Mucosa of gallbladder (tissue), 1 donor: ENCODE data around the gene RAB37. TPM values are rescaled to one million over a fixed set of nuclear protein-coding genes. Genes with fewer than 3 reads are reported as not detected.
A peak's percentile ranks its signal among the peaks of the same experiment; 100 is the strongest.

Experiments
- DNase-seq: peaks from one replicate; pipeline ENCODE4 v3.0.0-alpha.2; 2020; ENCODE audit warnings: low spot score
- total RNA-seq: library from RNA; stranded (reverse); gene quantifications from one replicate; pipeline ENCODE4 v1.2.1, GENCODE V29; 2021
- donor health status: DM: no; HTN: no; CAD: no.

RAB37 gene
- total RNA-seq, 1 donor from 2014 or later: 5.1 TPM

DNA sequence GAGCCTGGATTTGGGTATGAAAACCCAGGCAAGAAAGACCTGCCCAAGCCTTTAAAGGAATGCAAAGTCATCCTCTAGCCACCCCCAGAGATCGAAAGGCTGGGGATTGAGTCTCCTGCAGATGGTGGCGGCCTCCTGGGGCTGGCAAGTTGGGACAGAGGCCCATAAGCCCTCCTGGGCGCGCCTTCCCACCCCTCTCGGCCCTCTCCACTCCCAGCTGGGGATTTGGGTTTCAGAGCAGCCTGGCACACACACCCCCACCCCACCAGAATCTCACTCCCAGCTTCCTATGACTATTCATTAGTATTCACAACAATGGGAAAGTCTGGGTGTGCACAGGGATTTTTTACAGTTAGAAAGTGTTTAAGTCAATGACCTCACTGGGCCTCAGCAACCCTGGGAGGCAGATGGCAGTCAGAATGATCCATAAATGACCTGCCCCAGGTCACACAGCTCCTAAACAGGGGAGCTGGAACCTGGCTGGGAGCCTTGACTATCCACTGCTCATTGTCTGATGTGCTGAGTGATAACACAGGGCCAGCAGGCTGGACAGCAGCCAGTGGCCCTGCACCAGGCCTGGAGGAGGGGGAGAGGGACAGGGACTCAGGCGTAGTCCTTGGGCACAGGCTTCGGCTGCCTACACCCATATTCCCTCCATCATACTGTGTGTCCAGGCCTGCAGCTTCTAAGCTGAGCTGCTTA lies 23.5 kb downstream of the RAB37 start:
- DNase-seq: peak; percentile 74

DNA sequence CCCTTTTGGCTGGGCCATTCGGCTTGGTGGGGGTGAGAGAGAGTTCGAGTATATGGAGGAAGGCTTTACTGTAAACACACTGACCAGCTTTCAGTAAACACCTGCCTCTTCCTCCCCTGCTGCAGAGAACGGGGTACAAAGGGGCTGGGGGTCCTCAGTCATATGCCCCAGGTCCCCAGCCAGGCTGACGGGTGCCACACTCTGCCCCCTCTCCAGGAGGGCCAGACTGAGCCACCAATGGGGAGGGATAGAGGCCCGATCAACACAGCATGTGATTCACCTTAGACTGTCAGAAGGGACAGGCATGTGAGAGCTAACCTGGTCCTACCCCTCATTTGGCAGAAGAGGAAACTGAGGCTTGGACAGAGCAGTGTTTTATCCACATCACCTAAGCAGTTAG lies 24.4 kb downstream of the RAB37 start:
- DNase-seq: no peak

DNA sequence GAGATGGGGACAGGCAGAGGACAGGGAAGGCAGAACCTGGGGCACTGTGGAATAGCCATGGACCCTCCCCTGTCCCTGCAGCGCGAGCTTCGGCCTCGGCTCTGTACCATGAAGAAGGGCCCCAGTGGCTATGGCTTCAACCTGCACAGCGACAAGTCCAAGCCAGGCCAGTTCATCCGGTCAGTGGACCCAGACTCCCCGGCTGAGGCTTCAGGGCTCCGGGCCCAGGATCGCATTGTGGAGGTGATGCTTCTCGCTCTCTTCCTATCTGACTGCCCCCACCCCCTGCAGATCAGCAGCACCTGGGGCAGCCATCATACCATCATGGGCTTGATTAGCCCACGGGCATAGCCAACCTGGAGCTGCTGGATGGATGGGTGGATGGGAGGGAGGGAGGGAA lies 24.9 kb downstream of the RAB37 start:
- no peak for DNase-seq

DNA sequence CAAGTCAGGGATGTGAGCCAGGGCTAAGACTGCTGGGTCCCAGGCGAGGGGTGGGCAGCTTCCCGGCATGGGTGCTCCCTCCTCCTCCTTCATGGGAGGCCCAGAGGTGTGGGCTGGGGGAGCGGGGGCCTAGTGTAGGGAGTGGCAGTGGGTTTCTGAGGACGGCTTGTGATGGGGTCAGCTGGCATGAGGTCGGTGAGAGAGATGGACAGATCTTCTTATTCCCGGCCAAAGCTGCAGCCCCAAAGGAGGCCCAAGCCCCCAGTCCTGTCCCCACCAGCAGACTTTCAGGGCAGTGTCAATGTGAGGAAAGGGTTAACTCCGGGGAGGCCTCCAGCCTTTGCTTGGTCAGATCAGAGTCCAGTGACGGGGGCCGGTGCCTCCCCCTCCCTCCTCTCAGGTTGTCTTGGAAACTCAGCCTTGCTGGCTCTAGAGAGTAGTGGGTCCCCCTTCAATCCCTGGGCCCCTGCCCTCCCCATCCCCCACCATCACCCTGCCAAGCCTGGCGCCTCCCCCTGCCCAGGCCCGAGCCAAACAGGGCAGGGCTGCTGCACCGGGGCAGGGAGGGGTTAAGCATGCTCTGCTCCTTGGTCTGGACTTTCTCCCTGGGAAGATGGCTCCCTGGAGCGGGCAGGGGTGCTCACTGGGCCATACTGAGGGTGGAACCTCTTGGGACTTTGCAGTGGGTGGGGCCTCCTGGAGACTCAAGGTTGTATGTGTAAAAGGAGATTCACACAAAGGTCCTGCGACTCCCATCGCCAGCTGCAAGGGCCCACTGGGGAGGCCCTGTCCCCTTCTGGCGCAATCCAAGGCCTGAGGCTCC lies 26.7 kb downstream of the RAB37 start:
- peak; percentile 73 for DNase-seq

DNA sequence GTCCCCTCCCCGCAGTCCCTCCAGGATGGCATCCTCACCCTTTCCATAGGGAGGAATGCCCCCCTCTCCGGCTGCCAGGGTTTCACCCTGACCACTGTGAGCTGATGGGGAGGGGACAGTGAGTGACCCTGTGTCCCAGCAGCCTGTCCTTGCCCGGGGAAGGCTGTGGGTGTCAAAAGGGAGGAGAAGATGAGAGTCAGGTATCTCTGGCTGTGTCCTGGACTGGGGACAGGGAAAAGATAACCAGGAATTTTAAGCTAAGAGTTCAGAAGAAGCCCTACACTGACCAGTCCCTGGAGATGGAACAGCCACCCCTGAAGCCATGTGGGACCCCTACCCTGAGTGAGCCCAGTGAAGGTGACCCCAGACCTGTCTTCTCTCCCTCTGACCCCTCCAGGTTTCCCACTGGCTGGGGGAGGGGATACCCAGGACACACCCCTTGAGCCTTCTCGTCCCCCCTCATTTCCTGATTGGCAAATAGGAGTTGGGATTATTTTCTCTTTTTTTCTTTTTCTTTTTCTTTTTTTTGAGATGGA lies 27.8 kb downstream of the RAB37 start:
- DNase-seq: no peak

DNA sequence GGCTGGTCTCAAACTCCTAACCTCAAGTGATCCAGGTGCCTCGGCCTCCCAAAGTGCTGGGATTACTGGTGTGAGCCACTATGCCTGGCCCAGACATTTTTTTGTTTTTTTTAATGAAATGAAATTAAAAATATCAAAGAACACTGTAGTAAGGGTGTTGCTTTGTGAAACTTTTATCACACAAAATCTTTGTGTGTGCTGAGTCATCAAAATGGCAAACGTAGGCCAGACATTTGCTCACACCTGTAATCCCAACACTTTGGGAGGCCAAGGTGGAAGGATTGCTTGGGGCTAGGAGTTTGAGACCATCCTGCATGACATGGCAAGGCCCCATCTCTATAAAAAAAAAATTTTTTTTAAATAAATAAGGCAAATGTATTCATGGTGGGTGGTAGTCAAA lies 29.4 kb downstream of the RAB37 start:
- DNase-seq: no peak

DNA sequence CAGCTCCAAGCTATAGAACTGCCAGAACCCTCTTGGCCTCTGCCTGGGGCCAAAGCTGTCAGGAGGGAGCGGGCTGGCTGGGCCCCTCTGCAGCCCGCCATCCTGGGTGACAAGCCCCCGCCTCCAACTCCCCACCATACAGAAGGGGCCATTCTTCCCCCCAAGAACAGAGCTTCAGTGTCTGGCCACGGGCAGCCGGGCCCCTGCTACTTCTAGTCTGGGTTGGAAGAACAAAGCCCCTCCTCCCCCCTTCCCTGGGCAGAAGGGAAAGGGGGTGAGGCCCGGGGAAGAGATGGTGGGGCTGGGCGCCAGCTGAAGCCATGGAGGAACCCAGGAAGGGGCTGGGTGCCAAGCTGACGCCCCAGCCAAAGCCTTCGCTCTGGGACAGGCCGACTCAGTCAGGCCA lies 30.1 kb downstream of the RAB37 start:
- DNase-seq: no peak

DNA sequence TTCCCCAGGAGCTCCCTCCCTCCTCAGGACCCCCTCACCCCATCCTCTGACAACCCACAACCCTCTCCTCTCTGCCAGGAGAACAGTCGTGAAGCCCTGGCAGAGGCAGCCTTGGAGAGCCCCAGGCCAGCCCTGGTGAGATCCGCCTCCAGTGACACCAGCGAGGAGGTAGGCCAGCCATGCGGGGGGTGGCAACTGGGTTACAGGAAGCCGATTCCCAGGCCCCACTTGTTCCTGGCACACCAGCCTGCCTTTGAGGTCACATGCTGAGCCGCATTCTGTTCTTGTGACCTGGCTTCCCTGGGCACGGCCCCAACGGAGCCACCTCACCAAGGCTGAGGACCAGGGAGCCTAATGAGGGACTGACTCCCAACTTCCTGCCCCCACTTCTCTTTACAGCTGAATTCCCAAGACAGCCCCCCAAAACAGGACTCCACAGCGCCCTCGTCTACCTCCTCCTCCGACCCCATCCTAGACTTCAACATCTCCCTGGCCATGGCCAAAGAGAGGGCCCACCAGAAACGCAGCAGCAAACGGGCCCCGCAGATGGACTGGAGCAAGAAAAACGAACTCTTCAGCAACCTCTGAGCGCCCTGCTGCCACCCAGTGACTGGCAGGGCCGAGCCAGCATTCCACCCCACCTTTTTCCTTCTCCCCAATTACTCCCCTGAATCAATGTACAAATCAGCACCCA lies 31.2 kb downstream of the RAB37 start:
- DNase-seq: peak; percentile 90

DNA sequence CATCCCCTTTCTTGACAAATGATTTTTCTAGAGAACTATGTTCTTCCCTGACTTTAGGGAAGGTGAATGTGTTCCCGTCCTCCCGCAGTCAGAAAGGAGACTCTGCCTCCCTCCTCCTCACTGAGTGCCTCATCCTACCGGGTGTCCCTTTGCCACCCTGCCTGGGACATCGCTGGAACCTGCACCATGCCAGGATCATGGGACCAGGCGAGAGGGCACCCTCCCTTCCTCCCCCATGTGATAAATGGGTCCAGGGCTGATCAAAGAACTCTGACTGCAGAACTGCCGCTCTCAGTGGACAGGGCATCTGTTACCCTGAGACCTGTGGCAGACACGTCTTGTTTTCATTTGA lies 31.7 kb downstream of the RAB37 start:
- DNase-seq: no peak

DNA sequence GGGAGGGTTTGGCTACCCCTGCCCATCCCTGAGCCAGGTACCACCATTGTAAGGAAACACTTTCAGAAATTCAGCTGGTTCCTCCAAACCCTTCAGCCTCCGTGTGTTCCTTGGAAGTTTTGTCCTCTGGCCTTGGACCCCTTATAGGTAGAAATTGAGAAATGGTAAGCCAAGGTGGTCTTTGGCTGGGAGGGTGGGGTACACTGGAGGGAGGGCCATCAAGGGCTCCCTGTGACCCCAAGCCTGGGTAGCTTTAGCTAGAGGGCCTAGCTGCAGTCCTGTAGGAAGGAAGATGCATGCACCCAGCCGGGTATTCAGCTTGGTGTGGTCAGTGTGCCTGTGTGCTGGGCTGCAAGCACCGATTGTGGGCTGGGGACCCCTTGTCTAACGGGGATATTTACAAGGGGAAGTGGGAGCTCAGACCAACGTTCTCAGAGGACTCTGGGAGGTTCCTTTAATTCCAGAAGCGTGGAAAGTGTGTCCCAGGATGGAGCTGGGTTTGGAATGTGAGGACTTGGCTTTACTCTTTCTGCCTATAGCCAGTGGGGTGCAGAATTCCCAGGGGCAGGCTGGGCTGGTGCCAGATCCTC lies 32.3 kb downstream of the RAB37 start:
- no peak for DNase-seq

DNA sequence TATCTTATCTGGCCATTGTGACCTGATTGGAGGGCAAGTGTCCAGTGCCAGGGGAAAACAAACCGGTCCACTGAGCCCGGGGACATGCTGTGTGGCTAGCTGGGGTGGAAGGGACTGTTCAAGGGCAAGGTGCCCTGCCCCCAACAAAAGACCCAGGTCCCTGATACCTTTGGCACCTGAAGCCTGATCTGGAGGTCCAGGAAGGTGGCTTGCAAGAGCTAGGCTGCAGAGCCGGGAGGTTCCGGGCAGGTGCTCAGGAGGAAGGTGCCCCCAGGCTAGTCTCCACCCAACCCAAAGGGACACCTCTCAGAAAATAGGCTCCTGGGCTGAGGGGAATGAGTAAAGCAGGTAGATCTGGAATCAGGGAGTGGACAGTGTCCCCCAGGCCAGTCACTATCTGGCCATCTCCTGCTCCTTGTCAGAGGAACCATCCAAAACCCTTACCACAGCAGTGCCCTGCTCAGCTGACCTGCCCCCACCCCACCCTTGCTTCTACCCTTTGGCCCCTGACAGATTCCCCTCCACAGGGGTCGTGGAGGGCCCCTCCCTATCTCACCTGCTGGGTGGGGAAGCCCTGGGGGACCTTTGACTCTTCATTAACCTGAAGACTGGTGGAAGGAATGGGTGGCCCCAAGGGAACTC lies 32.9 kb downstream of the RAB37 start:
- DNase-seq: no peak

DNA sequence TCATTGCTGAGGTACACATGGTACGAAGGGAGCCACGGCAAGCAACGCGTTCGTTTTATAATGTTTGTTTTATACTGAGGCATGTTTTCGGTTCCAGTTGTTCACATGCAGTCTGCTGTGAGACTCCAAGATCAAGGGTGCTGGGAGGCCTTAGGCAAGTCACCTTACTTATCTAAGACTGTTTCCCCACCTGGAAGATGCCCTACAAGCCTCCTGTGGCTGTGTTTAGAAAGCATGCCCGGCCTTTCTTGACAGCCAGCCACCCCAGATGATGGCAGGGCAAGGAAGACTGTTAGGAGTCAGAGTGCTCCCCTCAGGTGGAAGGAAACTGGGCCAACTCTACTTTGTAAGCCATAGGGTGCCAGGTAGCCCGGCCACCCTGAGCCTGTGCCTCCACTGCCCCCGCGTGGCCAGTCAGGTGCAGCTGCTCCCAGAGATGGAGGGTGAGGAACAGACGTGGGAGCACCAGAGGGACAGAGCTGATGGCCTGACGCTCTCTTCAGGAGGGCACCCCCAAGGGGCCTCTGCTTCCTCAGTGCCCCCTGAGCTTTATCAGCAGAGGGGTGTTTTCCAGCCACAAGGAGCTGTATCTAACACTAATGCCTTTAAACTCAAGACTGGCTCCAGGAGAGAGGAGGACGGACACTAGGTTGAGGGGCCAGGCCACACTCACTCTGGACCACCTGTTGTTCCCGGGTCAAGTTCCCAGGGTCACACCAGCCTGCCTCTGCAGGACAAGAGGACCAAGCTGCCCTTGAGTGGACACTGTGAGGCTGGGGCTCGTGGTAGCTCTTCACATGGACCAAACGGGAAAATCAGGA lies 33.7 kb downstream of the RAB37 start:
- peak; percentile 80 for DNase-seq

DNA sequence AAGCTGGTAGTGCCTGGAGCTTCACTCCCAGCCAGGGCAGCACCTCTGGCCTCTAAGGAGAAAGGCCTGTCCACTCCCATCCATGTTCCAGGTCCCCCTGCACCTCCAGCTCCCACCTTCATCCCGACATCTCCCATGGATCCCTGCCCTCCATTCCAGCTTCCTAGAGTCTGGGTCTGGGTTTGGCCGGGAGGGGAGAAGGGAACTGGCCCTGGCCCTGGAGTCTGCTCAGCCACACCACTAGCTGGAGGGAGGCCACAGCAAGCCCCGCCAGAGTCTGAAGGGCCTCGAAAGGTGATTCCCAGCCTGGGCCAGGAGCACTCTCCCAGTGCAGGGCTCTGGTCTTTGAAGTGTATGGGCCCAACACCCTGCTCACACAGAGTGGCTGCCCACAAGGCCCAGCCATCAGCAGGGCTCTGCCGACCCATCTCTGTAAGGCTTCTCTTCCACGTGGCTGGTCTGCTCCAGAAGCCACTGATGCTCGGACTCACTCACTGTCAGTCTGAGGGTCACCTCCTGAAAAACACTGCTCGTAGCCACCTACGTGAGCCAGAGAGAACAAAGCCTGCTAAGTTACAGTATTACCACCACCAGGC lies 34.4 kb downstream of the RAB37 start:
- DNase-seq: no peak

DNA sequence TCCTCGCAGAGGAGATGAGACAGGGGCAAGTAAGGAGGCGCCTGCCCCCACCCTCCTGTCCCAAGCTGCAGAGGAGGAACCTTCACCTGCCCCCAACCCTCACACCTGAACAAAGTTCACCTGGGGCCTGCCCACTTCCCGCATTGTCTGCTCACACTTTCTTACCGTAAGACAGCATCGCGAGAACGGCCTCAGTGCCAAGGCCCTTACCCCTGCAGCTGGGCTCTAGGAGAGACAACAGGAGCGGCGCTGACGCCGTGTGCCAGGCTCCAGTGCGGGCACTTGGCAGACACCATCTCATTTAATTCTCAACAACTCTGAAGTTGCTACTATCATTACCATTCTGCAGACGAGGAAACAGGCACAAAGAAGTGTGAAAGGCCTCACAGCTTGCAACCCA lies 35.0 kb downstream of the RAB37 start:
- no peak for DNase-seq

DNA sequence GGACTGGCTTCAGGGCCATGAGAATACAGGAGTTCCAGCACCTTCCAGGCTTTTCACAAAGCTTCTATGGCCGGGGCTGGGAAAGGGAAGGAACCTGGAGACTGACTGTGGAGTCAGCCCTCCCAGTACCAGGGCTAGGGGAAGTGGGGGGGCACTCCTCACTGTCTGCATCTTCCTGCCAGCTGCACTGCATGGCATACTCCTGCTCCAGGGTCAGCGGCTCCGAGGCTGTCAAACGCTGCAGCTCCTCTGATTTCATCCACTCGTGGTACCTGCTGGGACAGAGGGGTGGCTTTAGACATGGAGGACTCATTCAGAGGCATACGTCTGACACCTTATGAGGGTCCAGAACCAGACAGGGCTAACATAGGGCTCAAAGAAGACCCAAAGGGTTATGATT lies 36.4 kb downstream of the RAB37 start:
- no peak for DNase-seq

DNA sequence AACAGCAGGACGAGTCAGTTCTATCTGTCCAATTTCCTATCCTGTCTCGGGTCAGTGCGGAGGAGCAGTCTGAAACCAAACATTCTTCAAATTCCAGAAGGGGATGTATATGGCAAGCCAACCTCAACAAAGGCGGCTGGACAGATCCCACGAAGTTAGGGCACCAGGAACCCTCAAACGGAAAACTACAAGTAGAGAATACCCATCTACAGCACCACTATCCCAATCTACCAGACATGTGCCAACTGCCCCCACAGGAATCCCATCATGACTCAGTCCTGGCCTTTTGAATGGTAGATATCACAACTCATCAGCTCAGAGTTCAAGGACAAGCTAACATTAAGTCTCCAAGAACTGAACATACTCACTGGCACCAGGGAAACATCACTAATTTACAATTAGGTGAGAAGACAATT lies 36.8 kb downstream of the RAB37 start:
- DNase-seq: no peak

DNA sequence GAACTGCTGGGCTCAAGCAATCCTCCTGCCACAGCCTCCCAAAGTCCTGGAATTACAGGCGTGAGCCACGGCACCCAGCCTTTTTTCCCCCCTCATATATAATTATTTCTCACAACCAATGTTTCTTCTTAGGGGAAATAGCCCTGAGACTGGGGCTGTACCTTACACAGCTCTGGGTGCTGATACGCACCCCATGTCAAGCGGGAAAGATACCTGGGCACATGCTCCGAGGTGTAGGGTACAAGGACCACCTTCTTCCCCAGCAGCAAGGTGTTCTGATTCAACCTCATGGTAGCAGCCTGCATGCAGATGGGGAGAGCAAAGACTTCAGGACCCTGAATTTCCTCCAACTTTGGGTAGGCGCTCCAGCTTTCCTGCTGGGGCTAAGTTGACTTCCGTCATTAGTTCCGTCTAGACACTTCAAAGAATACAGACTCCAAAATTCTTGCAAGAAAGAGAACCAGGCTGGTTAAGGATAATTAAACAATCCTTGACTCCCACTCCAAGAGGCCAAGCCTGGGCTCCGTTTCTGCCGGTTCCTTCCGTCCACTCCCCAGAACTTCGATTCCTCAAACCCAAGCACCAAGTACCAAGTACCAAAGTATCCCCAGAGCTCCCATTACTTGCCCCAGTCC lies 38.5 kb downstream of the RAB37 start:
- DNase-seq: no peak

DNA sequence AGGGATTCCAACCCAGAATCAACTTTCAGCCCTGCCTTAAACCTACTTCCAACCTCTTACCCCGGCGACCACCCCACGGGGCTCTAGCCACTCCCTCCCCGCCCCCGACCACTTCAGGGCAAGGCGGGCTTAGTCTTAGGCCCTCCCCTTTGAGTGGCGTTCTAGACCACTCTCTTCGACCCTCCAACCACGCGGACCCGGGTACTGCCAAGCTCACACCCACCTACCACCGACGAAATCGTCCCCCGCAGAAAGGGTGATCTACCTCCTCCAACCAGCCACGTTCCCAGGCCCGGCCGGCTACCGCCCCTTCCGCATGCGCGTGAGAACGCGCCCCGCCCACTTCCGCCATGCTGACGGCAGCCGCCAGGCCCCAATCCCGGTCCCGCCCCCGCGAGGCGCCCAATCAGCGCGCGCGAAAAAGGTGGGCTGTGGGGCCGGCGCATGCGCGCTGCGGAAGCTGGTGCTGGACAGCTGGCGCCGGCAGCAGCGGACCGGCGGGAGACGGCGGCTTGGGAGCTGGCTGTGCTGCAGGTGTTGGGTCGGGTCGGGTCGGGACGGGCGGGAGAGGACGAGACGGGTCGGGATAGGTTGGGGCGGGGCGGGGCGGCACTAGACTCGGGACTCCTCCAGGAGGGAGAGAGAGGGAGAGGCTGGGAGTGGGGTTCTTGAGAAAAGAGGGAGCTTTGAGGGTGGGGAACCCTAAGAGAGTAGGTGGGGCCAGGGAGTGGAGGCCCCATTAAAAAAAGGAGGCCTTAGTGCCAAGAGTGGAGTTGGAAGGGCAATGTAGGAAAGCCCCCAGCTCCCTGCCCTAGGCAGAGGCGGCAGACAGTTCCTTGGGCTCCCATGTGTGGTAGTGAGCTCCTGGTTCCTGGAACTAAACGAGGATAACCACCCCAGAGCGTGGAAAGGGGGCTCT lies 39.2 kb downstream of the RAB37 start, which contains the start of gene NAT9:
Gene NAT9 (minus strand): TSS at position 302 of the 919 bp plus-strand sequence. CDS start 647 bp downstream, outside the sequence.
- DNase-seq: peak; percentile 97

DNA sequence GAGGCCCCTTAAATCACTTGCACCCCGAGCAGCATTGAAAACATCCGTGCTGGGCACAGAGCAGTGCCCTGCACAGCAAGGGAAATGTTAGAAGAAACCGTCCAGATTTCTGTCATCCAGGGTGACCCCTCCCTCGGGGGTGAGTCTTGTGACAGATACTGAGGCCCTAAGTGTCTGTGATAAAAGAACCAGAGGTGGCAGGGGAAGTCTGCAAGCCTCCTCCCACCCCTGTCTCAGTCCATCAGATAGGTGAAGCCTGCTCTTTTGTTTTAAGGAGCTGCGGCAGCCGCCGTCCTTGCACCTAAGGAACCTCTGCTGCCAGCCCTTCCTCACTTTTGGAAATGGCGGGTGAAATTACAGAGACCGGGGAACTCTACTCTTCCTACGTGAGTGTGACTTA lies 39.9 kb downstream of the RAB37 start:
- no peak for DNase-seq
